ENCODE data around the gene EFR3B.

The EFR3B gene

GRCh38 chr2:25197336-25198208 lies 155.7 kb downstream of the EFR3B start:
- peak; percentile 10 for DNase-seq

DNA sequence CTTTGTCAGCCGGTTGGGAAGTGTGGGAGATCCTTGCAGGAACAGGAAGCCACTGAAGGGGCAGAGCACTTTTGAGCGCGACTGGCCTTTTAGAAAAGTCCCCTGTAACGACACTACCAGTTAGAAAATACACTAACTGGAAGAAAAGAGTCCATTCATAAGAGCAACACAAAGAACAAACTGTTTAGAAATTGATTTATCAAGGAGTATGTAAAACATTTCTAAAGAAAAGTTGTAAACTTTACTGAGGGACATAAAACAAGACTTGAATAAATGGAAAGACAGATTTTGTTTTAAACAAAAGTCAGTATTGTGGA lies 156.3 kb downstream of the EFR3B start:
- DNase-seq = no peak

DNA sequence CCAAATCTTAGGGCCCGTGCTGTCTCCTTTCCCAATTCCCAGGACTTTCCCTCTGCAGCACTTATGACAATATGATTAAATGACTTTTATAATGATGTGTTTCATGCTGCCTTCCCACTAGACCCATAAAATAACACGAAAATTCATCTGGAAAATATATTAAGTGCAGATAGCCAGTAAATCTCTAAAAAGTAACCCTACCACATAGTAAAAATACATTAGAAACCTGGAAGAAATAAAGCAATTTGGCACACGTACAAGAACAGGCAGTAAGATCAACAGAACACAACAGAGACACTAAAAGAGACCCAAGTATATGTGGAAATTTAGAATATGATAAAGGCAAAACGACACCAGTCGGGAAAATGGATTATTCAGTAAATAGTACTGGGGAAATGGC lies 156.7 kb downstream of the EFR3B start:
- no peak for DNase-seq

DNA sequence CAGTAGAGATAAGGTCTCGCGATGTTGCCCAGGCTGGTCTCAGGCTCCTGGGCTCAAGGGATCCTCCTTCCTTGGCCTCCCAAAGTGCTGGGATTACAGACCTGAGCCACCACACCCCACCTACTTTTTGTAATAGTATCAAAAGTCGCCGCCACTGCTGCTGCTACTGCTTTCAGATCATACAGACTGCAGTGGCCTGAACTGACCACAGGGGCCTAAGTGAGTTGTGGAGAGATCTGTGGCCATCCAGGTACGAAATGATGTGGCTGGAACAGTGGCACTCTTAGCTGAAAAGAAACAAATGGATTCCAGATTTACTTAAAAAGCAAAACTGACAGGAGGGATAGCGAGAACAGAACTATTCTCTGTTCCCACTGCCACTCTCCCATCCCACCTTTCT lies 159.4 kb downstream of the EFR3B start:
- DNase-seq = peak; percentile 10

- no peak for DNase-seq
Observed at GRCh38 chr2:25201794-25202193, 159.9 kb downstream of the EFR3B start.

GRCh38 chr2:25202275-25202674 lies 160.4 kb downstream of the EFR3B start:
- DNase-seq = no peak

GRCh38 chr2:25204190-25204838 lies 162.4 kb downstream of the EFR3B start:
- no peak for DNase-seq

GRCh38 chr2:25207078-25207545 lies 165.2 kb downstream of the EFR3B start:
- DNase-seq = no peak

Measured in NCI-H69 (cell line).